ENCODE data around the gene XKR8.

GRCh38 chr1:27979859-27980201 lies 20.1 kb downstream of the XKR8 start:
- TF ChIP-seq EP300 (IDR thresholded peaks at IDR 0.05) (no peak), POLR2AphosphoS5 (IDR thresholded peaks at IDR 0.05) (no peak)
